ENCODE results near the gene IL34.
"Not testable (repeated sequence)": the region's sequence is repeated elsewhere in the genome, so short reads cannot be mapped to it uniquely, and the experiment has no call there.

Gene IL34

GRCh38 chr16:70632273-70632672 lies 14.1 kb upstream of the IL34 start:
- no peak for DNase-seq (ENCODE audit: low read depth)

GRCh38 chr16:70633617-70634016 lies 12.7 kb upstream of the IL34 start:
- DNase-seq (ENCODE audit: low read depth): not testable (repeated sequence)

- peak; percentile 61 for DNase-seq (ENCODE audit: low read depth)
Observed at GRCh38 chr16:70634861-70635260, 11.5 kb upstream of the IL34 start.

GRCh38 chr16:70635336-70636016 lies 10.9 kb upstream of the IL34 start:
- peak; percentile 78 for DNase-seq (ENCODE audit: low read depth)

GRCh38 chr16:70638814-70639792 lies 7.3 kb upstream of the IL34 start:
- peak; percentile 92 for DNase-seq (ENCODE audit: low read depth)

- DNase-seq (ENCODE audit: low read depth): no peak
Observed at GRCh38 chr16:70642633-70643032, 3.7 kb upstream of the IL34 start.

- not testable (repeated sequence) for DNase-seq (ENCODE audit: low read depth)
Observed at GRCh38 chr16:70643264-70643663, 3.1 kb upstream of the IL34 start.

- DNase-seq (ENCODE audit: low read depth): no peak
Observed at GRCh38 chr16:70644763-70645597, 1.4 kb upstream of the IL34 start.

- DNase-seq (ENCODE audit: low read depth): no peak
Observed at GRCh38 chr16:70647441-70648359, 1.3 kb downstream of the IL34 start.

- DNase-seq (ENCODE audit: low read depth): no peak
Observed at GRCh38 chr16:70648606-70649005, 2.2 kb downstream of the IL34 start.

- no peak for DNase-seq (ENCODE audit: low read depth)
Observed at GRCh38 chr16:70649300-70649699, 2.9 kb downstream of the IL34 start.

GRCh38 chr16:70650216-70650615 lies 3.9 kb downstream of the IL34 start:
- DNase-seq (ENCODE audit: low read depth): no peak

- no peak for DNase-seq (ENCODE audit: low read depth)
Observed at GRCh38 chr16:70651524-70651923, 5.2 kb downstream of the IL34 start.

- no peak for DNase-seq (ENCODE audit: low read depth)
Observed at GRCh38 chr16:70652322-70652721, 6.0 kb downstream of the IL34 start.

GRCh38 chr16:70653406-70653805 lies 7.0 kb downstream of the IL34 start:
- no peak for DNase-seq (ENCODE audit: low read depth)

GRCh38 chr16:70653809-70654771 lies 7.7 kb downstream of the IL34 start:
- peak; percentile 73 for DNase-seq (ENCODE audit: low read depth)

GRCh38 chr16:70656065-70656711 lies 9.8 kb downstream of the IL34 start:
- DNase-seq (ENCODE audit: low read depth): no peak

GRCh38 chr16:70656712-70657263 lies 10.4 kb downstream of the IL34 start:
- DNase-seq (ENCODE audit: low read depth): no peak

- no peak for DNase-seq (ENCODE audit: low read depth)
Observed at GRCh38 chr16:70657956-70658355, 11.6 kb downstream of the IL34 start.

Data from amniotic epithelial cell (primary cell).